Heart left ventricle (tissue), 13 donors: ENCODE measurements around the gene CRYL1.

Experiments
- POLR2A ChIP-seq, 2 donors: fragments of 450-650 bp; IDR thresholded peaks; one replicate each; pipeline ENCODE4 v1.6.1; 2017; ENCODE audit warnings: antibody characterized with exemption in 2 of 2, mild to moderate bottlenecking in 2 of 2, moderate library complexity in 2 of 2
- TF ChIP-seq, protein P1 (sequence below), 12 donors: fragments of 200-600 bp; sonication (generic) in 4 of 12; IDR thresholded peaks; one replicate each; pipeline versions ENCODE4 v1.5.0 to v1.8.0; 2018 to 2022; ENCODE audit warnings: antibody characterized with exemption in 12 of 12, mild to moderate bottlenecking in 5 of 12
- donor health status: ischemic (EF 13 %, LVEDD 7.1; RV severe dilation, severe dysfunction).
- donor health status: DM: no; HTN: yes; CAD: no.
- donor health status: DM: no; HTN: no; CAD: no.
- donor health status: ischemic (EF 25% LVEDD 6.9; RV normal size, moderate dysfunction).
- donor health status: ischemic (EF 25% LVEDD 5.7; RV mildly dilated, moderate dysfunction).
- donor health status: ischemic (EF 35%, LVEDD 5.7; RV mildly dilated, moderate dysfunction).
- donor health status: nonischemic (EF 11% LVEDD 7.7; RV severe dilation, severe dysfunction).
- donor health status: DM: yes; HTN: yes; CAD: no.
- donor health status: PGD.
- donor health status: ischemic (EF 29% LVEDD 5.4; RV normal size, mild dysfunction).
- donor health status: nonischemic (EF 23%, LVEDD 6.1; RV moderate dilation, normal function).

GRCh38 chr13:20416223-20416745 is 109.4 kb downstream of the CRYL1 start:
- TF ChIP-seq, protein P1, sequence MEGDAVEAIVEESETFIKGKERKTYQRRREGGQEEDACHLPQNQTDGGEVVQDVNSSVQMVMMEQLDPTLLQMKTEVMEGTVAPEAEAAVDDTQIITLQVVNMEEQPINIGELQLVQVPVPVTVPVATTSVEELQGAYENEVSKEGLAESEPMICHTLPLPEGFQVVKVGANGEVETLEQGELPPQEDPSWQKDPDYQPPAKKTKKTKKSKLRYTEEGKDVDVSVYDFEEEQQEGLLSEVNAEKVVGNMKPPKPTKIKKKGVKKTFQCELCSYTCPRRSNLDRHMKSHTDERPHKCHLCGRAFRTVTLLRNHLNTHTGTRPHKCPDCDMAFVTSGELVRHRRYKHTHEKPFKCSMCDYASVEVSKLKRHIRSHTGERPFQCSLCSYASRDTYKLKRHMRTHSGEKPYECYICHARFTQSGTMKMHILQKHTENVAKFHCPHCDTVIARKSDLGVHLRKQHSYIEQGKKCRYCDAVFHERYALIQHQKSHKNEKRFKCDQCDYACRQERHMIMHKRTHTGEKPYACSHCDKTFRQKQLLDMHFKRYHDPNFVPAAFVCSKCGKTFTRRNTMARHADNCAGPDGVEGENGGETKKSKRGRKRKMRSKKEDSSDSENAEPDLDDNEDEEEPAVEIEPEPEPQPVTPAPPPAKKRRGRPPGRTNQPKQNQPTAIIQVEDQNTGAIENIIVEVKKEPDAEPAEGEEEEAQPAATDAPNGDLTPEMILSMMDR (IDR thresholded peaks at IDR 0.05), result no peak
- no peak for TF ChIP-seq POLR2A (IDR thresholded peaks at IDR 0.05)
